ENCODE measurements around the gene NEMP1.

DNA sequence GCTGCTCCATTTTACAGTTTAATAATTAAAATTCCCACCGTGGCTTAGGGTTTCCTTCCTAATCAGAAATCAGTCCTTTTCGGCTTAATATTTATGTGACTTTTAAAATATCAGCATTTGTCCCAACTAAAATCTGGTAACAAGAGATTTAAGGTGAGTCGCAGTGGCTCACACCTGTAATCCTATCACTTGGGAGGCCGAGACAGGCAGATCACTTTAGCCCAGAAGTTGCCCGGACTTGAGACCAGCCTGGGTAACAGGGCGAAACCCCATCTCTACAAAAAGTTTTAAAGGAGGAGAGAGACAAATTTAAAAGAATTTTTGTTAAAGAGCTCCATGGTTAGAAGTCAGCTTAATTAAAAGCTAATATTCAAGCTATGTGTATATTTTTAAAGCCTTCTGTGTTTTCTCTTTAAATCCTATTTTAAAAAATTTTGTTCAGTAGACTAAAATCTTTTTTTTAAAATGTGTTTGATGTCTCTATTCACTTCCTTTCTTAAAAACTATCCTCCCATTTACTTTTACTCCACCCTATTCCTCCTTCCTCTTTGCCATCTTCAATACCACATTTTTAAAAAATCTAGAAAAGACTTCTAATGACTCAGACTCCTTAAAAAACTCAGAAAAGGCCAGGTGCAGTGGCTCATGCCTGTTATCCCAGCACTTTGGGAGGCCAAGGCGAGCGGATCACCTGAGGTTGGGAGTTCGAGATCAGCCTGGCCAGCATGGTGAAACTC lies 58.4 kb downstream of the NEMP1 start:
- TF ChIP-seq, protein P1, sequence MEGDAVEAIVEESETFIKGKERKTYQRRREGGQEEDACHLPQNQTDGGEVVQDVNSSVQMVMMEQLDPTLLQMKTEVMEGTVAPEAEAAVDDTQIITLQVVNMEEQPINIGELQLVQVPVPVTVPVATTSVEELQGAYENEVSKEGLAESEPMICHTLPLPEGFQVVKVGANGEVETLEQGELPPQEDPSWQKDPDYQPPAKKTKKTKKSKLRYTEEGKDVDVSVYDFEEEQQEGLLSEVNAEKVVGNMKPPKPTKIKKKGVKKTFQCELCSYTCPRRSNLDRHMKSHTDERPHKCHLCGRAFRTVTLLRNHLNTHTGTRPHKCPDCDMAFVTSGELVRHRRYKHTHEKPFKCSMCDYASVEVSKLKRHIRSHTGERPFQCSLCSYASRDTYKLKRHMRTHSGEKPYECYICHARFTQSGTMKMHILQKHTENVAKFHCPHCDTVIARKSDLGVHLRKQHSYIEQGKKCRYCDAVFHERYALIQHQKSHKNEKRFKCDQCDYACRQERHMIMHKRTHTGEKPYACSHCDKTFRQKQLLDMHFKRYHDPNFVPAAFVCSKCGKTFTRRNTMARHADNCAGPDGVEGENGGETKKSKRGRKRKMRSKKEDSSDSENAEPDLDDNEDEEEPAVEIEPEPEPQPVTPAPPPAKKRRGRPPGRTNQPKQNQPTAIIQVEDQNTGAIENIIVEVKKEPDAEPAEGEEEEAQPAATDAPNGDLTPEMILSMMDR (IDR thresholded peaks at IDR 0.05; ENCODE audit: borderline replicate concordance, extremely low read depth, low read length, poor library complexity, severe bottlenecking), result no peak
- no peak for TF ChIP-seq EZH2 (IDR thresholded peaks at IDR 0.05; ENCODE audit: borderline replicate concordance, low read depth, low read length, severe bottlenecking)

All from DND-41 (cell line).